Measurements from ENCODE around the gene NTN4. TPM values are rescaled to one million over a fixed set of nuclear protein-coding genes. Genes with fewer than 3 reads are reported as not detected.

The NTN4 gene
- total and polyA plus RNA-seq, 10 of the 15 experiments (the other 5 are each of a cell fraction or from before 2014, with no cell fraction given), result 0.15 TPM; not detected in 9

GRCh38 chr12:95705143-95705542 lies 85.4 kb downstream of the NTN4 start (continued):
- no peak for TF ChIP-seq ZBTB40 (IDR thresholded peaks at IDR 0.05; ENCODE audit: borderline replicate concordance)
- no peak for TF ChIP-seq ZNF592 (IDR thresholded peaks at IDR 0.05)
- no peak for TF ChIP-seq DPF2 (IDR thresholded peaks at IDR 0.05)
- TF ChIP-seq CREM (IDR thresholded peaks at IDR 0.05; ENCODE audit: low read depth), result no peak
- TF ChIP-seq HDAC6 (IDR thresholded peaks at IDR 0.05; ENCODE audit: unreplicated experiment), result no peak
